T-helper 2 cell treated with Interferon-gamma antibody and Interleukin-4, amounts not matched to agents 5 μg/mL and 100 μg/mL, for 36 hours (primary cell): ENCODE data around the gene DMAC2.
"Not testable (repeated sequence)": the region's sequence is repeated elsewhere in the genome, so short reads cannot be mapped to it uniquely, and the experiment has no call there.

Source experiments
- DNase-seq: peaks from one replicate; pipeline ENCODE4 v3.0.0; 2021; ENCODE audit warnings: low spot score
- H3K27ac Mint-ChIP-seq: one replicate; pipeline ENCODE4 v1.8.0; 2021; ENCODE audit warnings: mild to moderate bottlenecking, mixed read lengths
- H3K27me3 Mint-ChIP-seq: one replicate; pipeline ENCODE4 v1.8.0; 2021; ENCODE audit warnings: low read depth, mixed read lengths
- H3K36me3 Mint-ChIP-seq: one replicate; pipeline ENCODE4 v1.8.0; 2021; ENCODE audit warnings: low read depth, mixed read lengths
- H3K4me1 Mint-ChIP-seq: one replicate; pipeline ENCODE4 v1.8.0; 2021; ENCODE audit warnings: low read depth, mixed read lengths
- H3K4me3 Mint-ChIP-seq: one replicate; pipeline ENCODE4 v1.8.0; 2022; ENCODE audit warnings: mild to moderate bottlenecking, moderate library complexity, mixed read lengths
- H3K9me3 Mint-ChIP-seq: one replicate; pipeline ENCODE4 v1.8.0; 2021; ENCODE audit warnings: mixed read lengths

Gene DMAC2

DNA sequence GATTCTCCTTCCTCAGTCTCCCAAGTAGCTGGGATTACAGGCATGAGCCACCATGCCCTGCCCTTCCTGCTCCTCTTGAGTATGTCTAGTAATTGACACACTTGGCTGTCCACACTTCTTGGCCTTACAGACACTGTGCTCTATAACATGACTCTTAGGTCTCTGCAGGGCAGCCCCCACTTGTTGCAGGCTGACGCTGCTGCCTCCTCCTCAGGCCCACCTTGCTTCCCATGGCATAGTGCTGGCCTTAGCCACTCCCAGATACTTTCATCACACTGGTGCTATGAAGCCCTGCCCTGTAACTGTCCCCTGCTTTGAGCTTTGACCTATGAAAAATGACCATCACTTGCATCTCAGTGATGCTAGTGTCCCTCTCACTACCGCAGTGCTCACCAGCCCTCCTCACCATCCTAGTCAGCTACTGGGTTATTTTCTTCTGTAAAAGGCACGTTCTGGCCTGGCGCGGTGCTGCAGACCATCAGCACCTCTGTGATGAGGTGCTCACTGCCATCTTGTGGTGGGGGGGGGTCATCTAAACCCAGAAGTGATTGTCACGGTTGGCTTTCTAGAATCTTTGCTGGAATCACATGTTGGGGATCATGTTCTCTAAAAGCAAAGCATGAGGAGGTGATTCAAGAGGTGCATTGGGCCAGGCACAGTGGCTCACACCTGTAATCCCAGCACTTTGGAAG lies 13.0 kb upstream of the DMAC2 start:
- H3K9me3 Mint-ChIP-seq = no peaks in the 10 kb centered on the region
- H3K27me3 Mint-ChIP-seq = peaks cover 3% of the 10 kb centered on the region
- H3K27ac Mint-ChIP-seq = no peak overlapping the region
- H3K4me1 Mint-ChIP-seq = peaks cover 41% of the 10 kb centered on the region
- H3K36me3 Mint-ChIP-seq = peaks cover 5% of the 10 kb centered on the region
- H3K4me3 Mint-ChIP-seq = no peak overlapping the region
- DNase-seq = no peak

DNA sequence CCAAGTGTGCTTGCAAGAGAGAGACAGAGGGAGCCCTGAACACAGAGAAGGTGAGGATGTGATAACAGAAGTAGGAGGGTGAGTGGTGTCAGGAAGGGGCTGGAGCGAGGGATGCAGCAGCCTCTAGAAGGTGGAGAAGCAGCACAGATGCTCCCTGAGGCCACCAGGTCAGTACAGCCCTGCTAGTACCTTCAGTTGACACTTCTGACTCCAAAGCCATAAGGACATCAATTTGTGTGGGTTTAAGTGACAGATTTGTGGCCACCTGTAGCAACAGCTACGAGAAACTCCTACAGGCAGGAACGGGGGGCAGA lies 10.1 kb upstream of the DMAC2 start:
- Mint-ChIP-seq H3K27me3 (peaks cover 5% of the 10 kb centered on the region), H3K36me3 (no peaks in the 10 kb centered on the region), H3K27ac (no peak overlapping the region), H3K4me1 (peaks cover 25% of the 10 kb centered on the region), H3K9me3 (no peaks in the 10 kb centered on the region), H3K4me3 (no peak overlapping the region)
- no peak for DNase-seq

DNA sequence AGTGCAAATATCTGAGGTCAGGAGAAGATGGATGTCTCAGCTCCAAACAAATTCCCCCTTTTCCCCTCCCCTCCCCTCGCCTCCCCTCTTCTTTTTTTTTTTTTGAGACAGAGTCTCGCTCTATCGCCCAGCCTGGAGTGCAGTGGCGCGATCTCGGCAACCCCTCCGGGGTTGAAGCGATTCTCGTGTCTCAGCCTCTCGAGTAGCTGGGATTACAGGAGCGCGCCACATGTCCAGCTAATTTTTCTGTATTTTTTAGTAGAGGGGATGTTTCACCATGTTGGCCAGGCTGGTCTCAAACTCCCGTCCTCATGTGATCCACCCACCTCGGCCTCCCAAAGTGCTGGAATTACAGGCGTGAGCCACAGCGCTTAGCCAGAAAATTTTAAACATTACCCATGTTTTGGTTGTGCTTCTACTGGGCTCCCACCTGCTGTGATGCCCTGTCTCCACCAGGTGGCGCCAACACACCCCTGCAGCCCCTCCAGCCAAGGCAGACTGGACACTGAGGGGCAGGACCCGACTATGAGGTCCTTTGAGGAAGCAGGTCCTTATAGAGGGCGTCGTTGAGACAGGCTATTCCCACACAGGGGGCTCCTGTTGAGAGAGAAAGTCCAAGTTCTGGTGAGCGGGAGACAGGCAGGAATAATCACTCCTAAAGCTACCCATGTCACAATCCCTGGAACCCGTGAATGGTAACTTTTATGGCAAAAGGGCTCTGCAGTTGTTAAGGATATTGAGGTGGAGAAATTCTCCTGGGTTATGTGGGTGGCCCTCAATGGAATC lies 9.6 kb upstream of the DMAC2 start:
- peak overlapping the region; percentile 81 for H3K4me3 Mint-ChIP-seq
- peaks cover 22% of the 10 kb centered on the region for H3K4me1 Mint-ChIP-seq
- DNase-seq = peak; percentile 67
- no peaks in the 10 kb centered on the region for H3K36me3 Mint-ChIP-seq
- no peaks in the 10 kb centered on the region for H3K9me3 Mint-ChIP-seq
- peaks cover 7% of the 10 kb centered on the region for H3K27me3 Mint-ChIP-seq
- no peak overlapping the region for H3K27ac Mint-ChIP-seq

DNA sequence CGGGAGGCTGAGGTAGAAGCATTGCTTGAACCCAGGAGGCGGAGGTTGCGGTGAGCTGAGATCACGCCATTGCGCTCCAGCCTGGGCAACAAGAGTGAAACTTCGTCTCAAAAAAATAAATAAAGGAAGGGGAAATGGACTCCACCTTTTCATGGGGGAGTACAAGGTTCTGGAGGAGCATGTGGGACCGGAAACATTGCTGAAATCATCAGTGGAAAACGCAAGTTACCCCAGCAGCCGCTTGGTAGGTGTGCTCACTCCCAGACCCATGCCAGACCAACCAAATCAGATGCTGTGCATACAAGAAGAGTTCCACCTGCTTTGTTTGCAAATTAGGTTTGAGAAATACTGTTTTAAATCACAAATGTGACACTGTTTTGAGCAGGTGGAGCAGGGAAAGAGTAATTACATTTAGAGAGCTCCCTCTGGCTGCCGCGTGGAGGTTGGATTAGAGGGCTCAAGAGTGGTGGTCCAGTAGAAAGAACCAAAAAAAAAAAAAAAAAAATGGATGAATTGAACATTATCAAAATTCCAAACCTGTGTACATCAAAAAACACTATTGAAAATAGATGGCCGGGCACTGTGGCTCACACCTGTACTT lies 8.1 kb upstream of the DMAC2 start:
- H3K9me3 Mint-ChIP-seq = no peaks in the 10 kb centered on the region
- peaks cover 21% of the 10 kb centered on the region for H3K4me1 Mint-ChIP-seq
- peak overlapping the region; percentile 32 for H3K4me3 Mint-ChIP-seq
- peaks cover 12% of the 10 kb centered on the region for H3K27me3 Mint-ChIP-seq
- no peak for DNase-seq
- no peaks in the 10 kb centered on the region for H3K36me3 Mint-ChIP-seq
- no peak overlapping the region for H3K27ac Mint-ChIP-seq

DNA sequence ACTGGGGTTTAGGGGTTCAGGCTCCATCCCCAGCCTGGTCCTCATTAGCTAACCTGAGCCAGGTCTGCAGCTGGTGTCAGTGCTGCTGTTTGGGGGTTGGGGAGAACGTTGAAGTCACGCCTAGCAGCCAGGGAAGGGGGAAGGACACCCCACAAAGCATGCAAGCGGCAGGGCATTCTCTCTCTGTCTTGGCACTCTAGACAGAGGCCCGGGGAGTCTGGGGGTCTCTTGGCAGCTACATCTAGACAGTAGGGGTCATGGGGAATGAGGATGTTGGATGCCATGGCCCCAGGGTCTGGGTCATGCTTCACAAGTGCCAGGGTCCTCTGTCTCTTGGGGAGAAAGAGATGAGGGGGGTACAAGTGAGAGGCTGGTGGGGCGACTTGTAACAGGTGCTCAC lies 5.9 kb upstream of the DMAC2 start:
- Mint-ChIP-seq H3K27me3 (peaks cover 12% of the 10 kb centered on the region), H3K4me3 (no peak overlapping the region), H3K36me3 (no peaks in the 10 kb centered on the region), H3K9me3 (no peaks in the 10 kb centered on the region), H3K27ac (no peak overlapping the region), H3K4me1 (peaks cover 28% of the 10 kb centered on the region)
- DNase-seq = no peak

DNA sequence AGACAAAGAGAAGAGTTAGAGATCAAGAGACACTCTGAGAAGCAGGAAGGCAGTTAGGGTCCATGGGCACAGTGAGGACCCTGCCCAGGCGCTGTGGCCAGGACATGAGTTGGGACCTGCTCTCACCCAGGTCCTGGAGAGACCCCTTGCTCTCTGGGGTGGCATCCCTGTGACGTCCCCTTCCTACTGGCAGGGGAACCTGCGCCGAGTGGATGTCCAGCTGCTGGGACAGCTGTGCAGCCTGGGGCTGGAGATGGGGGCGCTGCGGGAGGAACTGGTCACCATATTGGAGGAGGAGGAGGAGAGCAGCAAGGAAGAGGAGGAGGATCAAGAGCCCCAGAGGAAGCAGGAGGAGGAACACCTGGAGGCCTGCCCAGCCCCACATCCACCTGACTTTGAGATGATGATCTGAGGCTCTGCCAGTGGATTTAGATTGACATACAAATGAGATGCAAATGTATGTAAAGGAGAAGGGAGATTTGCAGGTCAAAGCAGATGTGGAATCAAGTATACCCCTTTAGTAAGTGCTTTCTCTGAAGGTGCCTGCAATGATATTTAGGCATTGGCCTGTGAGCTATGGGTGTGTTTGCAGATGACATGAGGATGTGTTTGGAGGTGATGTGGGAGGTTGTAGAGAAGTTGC lies 4.2 kb upstream of the DMAC2 start:
- Mint-ChIP-seq H3K4me1 (peaks cover 23% of the 10 kb centered on the region), H3K4me3 (no peak overlapping the region), H3K36me3 (no peaks in the 10 kb centered on the region), H3K27me3 (peaks cover 9% of the 10 kb centered on the region), H3K9me3 (no peaks in the 10 kb centered on the region), H3K27ac (peak overlapping the region; percentile 41)
- DNase-seq = no peak

DNA sequence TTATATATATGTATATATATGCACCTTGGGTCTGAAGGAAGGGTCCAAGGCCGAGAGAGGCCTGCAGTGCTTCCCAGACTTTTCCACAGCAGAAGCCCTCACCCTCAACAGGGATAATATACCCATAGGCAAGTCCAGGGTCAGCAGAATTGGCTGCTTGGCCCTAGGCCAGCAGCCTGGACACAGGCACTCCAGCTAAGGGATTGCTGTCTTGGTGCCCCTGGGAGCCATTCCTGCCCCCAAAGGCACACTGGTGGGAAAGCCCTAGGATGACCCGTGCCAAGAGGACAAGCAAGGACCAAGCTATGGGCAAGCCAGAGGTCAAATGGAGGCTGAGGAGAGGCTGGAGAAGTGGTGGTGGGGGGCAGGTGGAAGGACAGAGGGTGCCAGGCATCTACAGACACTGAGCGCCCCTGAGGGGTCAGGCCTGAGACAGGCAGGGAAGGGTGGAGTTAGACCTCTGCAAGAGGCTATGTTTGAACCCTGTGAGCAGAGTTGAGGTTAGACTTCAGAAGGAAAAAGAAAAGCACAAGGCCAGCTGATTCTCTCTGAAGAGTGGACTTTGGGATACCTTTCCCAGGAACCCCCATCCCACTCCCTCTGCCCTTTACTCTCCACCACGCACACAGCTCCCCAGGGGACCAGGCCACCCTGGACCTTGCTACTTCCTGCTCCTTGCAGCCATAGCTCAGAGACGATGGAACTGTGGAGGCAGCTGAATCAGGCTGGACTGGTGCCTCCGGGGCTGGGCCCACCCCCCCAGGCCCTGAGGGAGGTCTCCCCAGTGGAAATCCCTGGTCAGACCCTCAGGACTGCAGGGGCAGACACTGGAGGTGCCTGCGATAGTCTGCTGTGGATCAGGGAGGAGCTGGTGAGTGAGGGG lies 3.0 kb upstream of the DMAC2 start, which contains the start of gene ERICH4:
Gene ERICH4, plus strand, starts transcription at position 684 of the 883 bp plus-strand sequence. Its CDS starts 14 bp downstream, at position 698.
- H3K27me3 Mint-ChIP-seq = peaks cover 9% of the 10 kb centered on the region
- peak within 1 kb of the TSS; percentile 41 for H3K27ac Mint-ChIP-seq
- no peak within 1 kb of the TSS for H3K4me3 Mint-ChIP-seq
- H3K36me3 Mint-ChIP-seq = peaks cover 3% of the 10 kb centered on the region
- no peaks in the 10 kb centered on the region for H3K9me3 Mint-ChIP-seq
- DNase-seq = no peak
- peaks cover 28% of the 10 kb centered on the region for H3K4me1 Mint-ChIP-seq

DNA sequence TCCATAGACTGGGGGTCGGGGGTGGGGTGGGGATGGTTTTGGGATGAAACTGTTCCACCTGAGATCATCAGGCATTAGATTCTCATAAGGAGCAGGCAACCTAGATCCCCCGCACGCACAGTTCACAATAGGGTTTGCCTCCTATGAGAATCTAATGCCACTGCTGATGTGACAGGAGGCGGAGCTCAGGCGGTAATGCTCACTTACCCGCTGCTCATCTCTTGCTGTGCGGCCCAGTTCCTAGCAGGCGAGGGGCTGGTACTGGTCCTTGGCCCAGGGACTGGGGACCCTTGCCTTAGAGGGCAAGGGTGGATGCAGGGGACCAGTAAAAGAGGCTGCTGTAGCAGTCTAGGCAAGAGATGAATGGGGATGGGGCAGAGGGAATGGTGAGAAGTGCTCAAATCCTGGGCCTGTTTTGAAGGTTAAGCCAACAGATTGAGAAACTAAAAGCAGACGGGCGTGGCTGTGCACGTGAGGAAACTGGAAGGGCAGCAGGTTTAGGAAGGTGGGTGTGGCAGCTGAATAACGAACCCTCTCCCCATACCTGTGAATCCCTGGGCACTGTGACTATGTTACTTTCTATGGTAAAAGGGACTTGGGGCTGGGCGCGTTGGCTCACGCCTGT lies 1.7 kb upstream of the DMAC2 start:
- H3K27me3 Mint-ChIP-seq = peaks cover 7% of the 10 kb centered on the region

DNA sequence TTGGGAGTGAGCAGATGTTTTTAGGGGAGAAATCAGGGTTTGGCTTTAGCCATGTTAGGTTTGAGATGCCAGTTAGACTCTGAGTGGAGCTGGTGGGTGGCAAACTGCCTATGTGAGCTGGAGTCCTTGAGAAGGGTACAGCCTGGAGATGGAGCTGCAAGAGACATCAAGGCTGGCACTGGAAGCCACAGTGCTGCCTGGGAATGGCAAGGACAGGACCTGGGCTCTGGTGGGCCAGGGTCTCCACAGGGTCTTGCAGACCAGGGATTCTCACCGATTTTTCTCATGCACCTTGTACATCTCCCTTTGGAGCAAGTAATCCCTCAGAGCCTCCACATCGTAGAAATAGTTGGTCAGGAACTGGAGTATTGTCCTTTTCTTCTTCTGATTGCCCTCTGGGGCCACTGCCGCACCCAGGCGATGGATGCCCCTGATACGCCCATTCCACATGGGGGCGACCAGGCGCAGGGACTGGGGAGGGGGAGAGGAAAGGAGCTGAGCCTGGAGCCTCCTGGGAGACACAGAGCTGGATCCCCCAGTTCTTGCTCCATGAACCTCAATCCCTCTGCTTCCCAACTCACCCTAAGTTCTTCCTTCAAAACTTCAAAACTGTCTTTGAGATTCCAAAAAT lies 1.7 kb downstream of the DMAC2 start:
- no peak for DNase-seq
- no peak overlapping the region for H3K4me3 Mint-ChIP-seq
- H3K9me3 Mint-ChIP-seq = no peaks in the 10 kb centered on the region
- peak overlapping the region; percentile 18 for H3K27ac Mint-ChIP-seq
- H3K36me3 Mint-ChIP-seq = peaks cover 6% of the 10 kb centered on the region
- H3K4me1 Mint-ChIP-seq = peaks cover 23% of the 10 kb centered on the region
- no peaks in the 10 kb centered on the region for H3K27me3 Mint-ChIP-seq

More for the DNA sequence above, 1.7 kb upstream of the DMAC2 start:
- peaks cover 6% of the 10 kb centered on the region for H3K36me3 Mint-ChIP-seq
- peaks cover 27% of the 10 kb centered on the region for H3K4me1 Mint-ChIP-seq
- DNase-seq = no peak
- no peaks in the 10 kb centered on the region for H3K9me3 Mint-ChIP-seq
- no peak overlapping the region for H3K27ac Mint-ChIP-seq
- H3K4me3 Mint-ChIP-seq = no peak overlapping the region

DNA sequence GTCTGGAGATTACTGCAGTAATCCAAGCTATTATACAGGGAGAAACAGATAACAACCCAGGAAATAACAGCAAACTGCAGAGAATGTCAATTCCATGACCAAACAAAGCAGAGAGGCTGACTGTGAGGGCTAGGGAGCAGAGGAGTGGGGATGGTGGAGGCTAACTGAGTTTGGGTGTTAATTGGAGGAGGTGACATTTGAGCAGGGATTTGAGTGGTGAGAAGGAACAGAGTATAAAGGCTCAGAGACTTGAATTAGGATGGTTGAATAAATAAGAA lies 3.1 kb downstream of the DMAC2 start:
- no peaks in the 10 kb centered on the region for H3K9me3 Mint-ChIP-seq
- peaks cover 15% of the 10 kb centered on the region for H3K36me3 Mint-ChIP-seq
- no peak for DNase-seq
- peaks cover 23% of the 10 kb centered on the region for H3K4me1 Mint-ChIP-seq
- no peak overlapping the region for H3K4me3 Mint-ChIP-seq
- H3K27me3 Mint-ChIP-seq = no peaks in the 10 kb centered on the region
- no peak overlapping the region for H3K27ac Mint-ChIP-seq

DNA sequence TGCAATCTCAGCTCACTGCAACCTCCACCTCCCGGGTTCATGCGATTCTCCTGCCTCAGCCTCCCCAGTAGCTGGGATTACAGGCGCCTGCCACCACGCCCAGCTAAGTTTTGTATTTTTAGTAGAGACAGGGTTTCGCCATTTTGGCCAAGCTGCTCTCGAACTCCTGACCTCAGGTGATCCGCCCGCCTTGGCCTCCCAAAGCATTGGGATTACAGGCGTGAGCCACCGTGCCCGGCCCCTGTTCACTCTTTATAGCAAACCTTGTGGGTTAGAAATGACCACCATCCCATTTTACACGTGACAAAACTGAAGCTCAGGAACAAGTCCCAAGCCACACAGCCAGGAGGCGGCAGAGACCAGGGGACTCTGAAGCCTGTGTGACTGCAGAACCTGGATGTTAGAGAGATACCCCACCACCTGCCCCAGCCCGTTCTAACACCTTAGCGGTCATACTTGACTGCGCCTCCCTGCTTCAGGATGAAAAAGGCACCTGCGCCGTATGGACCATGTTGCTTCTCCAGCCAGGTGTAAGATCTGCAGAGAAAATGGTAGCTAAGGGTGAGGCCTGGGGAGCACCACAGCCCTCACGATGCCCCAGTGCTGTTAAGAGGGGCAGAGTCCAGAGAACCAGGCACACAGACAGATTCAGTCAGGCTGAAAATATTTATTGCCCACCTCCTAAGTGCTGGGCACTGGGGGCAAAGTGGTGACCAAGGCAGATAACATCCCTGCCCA lies 3.6 kb downstream of the DMAC2 start:
- no peaks in the 10 kb centered on the region for H3K27me3 Mint-ChIP-seq
- DNase-seq = no peak
- no peak overlapping the region for H3K4me3 Mint-ChIP-seq
- H3K36me3 Mint-ChIP-seq = peaks cover 17% of the 10 kb centered on the region
- no peaks in the 10 kb centered on the region for H3K9me3 Mint-ChIP-seq
- H3K4me1 Mint-ChIP-seq = peaks cover 21% of the 10 kb centered on the region
- H3K27ac Mint-ChIP-seq = no peak overlapping the region

DNA sequence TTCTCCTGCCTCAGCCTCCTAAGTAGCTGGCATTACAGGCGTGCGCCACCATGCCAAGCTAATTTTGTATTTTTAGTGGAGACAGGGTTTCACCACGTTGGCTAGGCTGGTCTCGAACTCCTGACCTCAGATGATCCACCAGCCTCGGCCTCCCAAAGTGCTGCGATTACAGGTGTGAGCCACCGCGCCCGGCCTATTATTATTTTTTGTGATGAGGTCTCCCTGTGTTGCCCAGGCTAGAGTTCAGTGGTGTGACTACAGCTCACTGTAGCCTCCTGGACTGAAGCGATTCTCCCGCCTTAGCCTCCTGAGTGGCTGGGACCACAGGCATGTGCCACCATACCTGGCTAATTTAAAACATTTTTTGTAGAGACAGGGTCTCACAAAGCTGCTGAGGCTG lies 4.3 kb downstream of the DMAC2 start:
- not testable (repeated sequence) for H3K4me3 Mint-ChIP-seq, DNase-seq, H3K9me3 Mint-ChIP-seq, H3K27ac Mint-ChIP-seq, H3K27me3 Mint-ChIP-seq
- Mint-ChIP-seq H3K36me3 (peaks cover 19% of the 10 kb centered on the region), H3K4me1 (peaks cover 15% of the 10 kb centered on the region)
